ENCODE measurements around the gene LHPP. TPM values are rescaled to one million over a fixed set of nuclear protein-coding genes. Genes with fewer than 3 reads are reported as not detected.

LHPP gene
- total RNA-seq, 1 donor from 2014 or later: 19.6 TPM

- H3K9me3 Mint-ChIP-seq: peaks cover 5% of the 10 kb centered on the region
- TF ChIP-seq, protein P1, sequence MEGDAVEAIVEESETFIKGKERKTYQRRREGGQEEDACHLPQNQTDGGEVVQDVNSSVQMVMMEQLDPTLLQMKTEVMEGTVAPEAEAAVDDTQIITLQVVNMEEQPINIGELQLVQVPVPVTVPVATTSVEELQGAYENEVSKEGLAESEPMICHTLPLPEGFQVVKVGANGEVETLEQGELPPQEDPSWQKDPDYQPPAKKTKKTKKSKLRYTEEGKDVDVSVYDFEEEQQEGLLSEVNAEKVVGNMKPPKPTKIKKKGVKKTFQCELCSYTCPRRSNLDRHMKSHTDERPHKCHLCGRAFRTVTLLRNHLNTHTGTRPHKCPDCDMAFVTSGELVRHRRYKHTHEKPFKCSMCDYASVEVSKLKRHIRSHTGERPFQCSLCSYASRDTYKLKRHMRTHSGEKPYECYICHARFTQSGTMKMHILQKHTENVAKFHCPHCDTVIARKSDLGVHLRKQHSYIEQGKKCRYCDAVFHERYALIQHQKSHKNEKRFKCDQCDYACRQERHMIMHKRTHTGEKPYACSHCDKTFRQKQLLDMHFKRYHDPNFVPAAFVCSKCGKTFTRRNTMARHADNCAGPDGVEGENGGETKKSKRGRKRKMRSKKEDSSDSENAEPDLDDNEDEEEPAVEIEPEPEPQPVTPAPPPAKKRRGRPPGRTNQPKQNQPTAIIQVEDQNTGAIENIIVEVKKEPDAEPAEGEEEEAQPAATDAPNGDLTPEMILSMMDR (IDR thresholded peaks at IDR 0.05; ENCODE audit: unreplicated experiment): no peak
- peaks cover 2% of the 10 kb centered on the region for H3K27me3 Mint-ChIP-seq (ENCODE audit: low read depth)
- H3K4me1 Mint-ChIP-seq: peaks cover 2% of the 10 kb centered on the region
- no peaks in the 10 kb centered on the region for H3K36me3 Mint-ChIP-seq
- no peak overlapping the region for H3K27ac Mint-ChIP-seq
- H3K4me3 Mint-ChIP-seq: no peak overlapping the region
- DNase-seq (ENCODE audit: low spot score in 2 of 2, unreplicated experiment in 2 of 2): no peak
These were observed 2.7 kb downstream of the LHPP start for GRCh38 chr10:124464028-124464965.

GRCh38 chr10:124465003-124465776 is 3.6 kb downstream of the LHPP start:
- H3K9me3 Mint-ChIP-seq: no peaks in the 10 kb centered on the region
- peaks cover 2% of the 10 kb centered on the region for H3K4me1 Mint-ChIP-seq
- TF ChIP-seq, protein P1 (IDR thresholded peaks at IDR 0.05; ENCODE audit: unreplicated experiment): no peak
- no peak for DNase-seq (ENCODE audit: low spot score in 2 of 2, unreplicated experiment in 2 of 2)
- H3K36me3 Mint-ChIP-seq: no peaks in the 10 kb centered on the region
- H3K27me3 Mint-ChIP-seq (ENCODE audit: low read depth): peaks cover 2% of the 10 kb centered on the region
- H3K4me3 Mint-ChIP-seq: no peak overlapping the region
- H3K27ac Mint-ChIP-seq: no peak overlapping the region

DNA sequence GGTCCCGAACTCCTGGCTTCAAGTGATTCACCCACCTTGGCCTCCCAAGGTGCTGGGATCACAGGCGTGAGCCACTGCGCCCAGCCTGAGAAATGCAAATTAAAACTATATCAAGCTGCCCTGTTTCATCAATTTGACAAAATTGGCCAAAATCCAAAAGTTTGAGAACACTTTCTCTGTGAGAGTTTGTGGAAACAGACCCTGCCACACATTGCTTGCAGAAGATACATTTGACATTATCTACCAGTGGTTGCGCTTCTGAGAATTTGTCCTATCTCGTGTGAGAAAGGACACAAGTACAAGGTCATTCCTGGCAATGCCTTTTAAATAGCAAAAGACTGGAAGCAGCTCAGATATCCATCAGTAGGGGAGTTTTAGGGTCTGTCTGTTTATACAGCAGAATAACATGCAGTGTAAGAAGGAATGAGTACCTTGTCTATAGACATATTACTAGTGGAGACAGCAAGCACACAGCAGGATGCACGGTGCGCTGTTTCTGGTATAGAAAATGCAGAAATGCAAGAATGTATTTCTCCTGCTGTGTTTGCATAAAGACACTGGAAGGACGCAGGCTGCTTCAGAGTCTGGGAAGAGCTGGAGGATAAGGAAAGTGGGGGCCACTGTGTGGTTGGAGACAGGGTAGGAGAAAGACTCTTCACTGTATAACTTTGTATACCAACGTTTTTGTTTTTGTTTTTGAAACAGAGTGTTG is 4.3 kb downstream of the LHPP start:
- Mint-ChIP-seq H3K36me3 (no peaks in the 10 kb centered on the region), H3K9me3 (no peaks in the 10 kb centered on the region), H3K27me3 (ENCODE audit: low read depth) (no peaks in the 10 kb centered on the region), H3K4me1 (peaks cover 2% of the 10 kb centered on the region), H3K27ac (no peak overlapping the region), H3K4me3 (no peak overlapping the region)
- TF ChIP-seq, protein P1 (IDR thresholded peaks at IDR 0.05; ENCODE audit: unreplicated experiment): no peak
- DNase-seq (ENCODE audit: low spot score in 2 of 2, unreplicated experiment in 2 of 2): no peak

DNA sequence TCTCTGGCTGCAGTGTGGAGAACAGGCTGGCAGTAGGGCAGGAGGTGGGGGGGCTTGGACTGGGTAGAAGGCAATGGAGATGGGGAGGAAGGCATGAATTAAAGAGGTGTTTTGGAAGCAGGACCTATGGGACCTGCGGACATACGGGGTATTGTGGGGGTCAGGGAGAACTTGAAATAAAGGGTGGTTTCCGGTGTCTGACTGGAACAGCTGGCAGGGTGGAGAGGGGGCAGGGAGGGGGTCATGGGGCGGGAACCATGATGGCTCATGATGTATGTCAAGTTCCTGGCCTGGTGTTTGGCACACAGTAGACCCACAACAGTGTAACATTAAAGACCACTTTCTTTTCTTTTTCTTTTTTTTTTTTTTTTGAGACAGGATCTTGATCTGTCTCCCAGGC is 5.5 kb downstream of the LHPP start:
- Mint-ChIP-seq H3K36me3 (no peaks in the 10 kb centered on the region), H3K9me3 (no peaks in the 10 kb centered on the region), H3K27me3 (ENCODE audit: low read depth) (no peaks in the 10 kb centered on the region), H3K27ac (no peak overlapping the region), H3K4me1 (no peaks in the 10 kb centered on the region), H3K4me3 (no peak overlapping the region)
- DNase-seq (ENCODE audit: low spot score in 2 of 2, unreplicated experiment in 2 of 2): no peak
- TF ChIP-seq, protein P1 (IDR thresholded peaks at IDR 0.05; ENCODE audit: unreplicated experiment): no peak

DNA sequence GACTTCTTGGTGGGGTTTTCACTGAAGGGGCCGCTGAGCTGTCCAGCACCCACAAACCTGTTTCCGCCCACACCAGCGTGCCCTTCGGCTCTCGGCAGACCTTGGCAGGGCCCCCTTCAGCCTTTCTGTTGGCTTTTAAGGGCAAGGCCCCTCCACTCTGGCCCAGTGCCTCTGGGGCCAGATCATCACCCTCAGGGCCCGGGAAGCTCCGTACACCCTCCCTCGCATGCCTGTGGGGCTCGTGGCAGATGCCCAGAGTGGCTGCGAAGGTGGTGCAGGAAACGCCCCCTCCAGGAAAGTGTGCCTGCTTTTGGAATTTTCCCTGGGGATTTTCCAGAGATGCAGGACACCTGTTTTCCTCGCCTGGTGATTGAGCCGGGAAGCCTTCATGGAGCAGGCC is 7.0 kb downstream of the LHPP start:
- no peak for DNase-seq (ENCODE audit: low spot score in 2 of 2, unreplicated experiment in 2 of 2)
- Mint-ChIP-seq H3K4me1 (no peaks in the 10 kb centered on the region), H3K27ac (no peak overlapping the region), H3K36me3 (no peaks in the 10 kb centered on the region), H3K4me3 (no peak overlapping the region), H3K27me3 (ENCODE audit: low read depth) (no peaks in the 10 kb centered on the region), H3K9me3 (no peaks in the 10 kb centered on the region)
- TF ChIP-seq, protein P1 (IDR thresholded peaks at IDR 0.05; ENCODE audit: unreplicated experiment): no peak
